ENCODE results near the gene ANKRD65. TPM values are rescaled to one million over a fixed set of nuclear protein-coding genes. Genes with fewer than 3 reads are reported as not detected.
"Not testable (repeated sequence)": the region's sequence is repeated elsewhere in the genome, so short reads cannot be mapped to it uniquely, and the experiment has no call there.

The ANKRD65 gene
- total and polyA plus RNA-seq, 4 donors, result 13.5 to 54.2 (median 31.9) TPM

GRCh38 chr1:1451696-1452364 is 30.8 kb upstream of the ANKRD65 start:
- Histone ChIP-seq H3K36me3 (ENCODE audit: control insufficient read depth in 4 of 4, insufficient read depth in 4 of 4, low read length in 4 of 4) (no peaks in the 10 kb centered on the region), H3K9me3 (ENCODE audit: control insufficient read depth in 4 of 4, insufficient read depth in 3 of 4, low read length in 3 of 4) (no peaks in the 10 kb centered on the region), H3K9ac (ENCODE audit: insufficient read depth in 1 of 2, low read length in 2 of 2) (no peak overlapping the region), H3K27me3 (ENCODE audit: control insufficient read depth in 3 of 3, insufficient read depth in 3 of 3, low read length in 2 of 3) (no peaks in the 10 kb centered on the region), H3K27ac (ENCODE audit: low read depth in 1 of 2, low read length in 1 of 2) (no peak overlapping the region), H3K4me3 (no peak overlapping the region), H3K4me1 (ENCODE audit: control insufficient read depth in 5 of 5, insufficient read depth in 5 of 5, low read length in 5 of 5) (peaks cover 0 to 1% (median 0%) of the 10 kb centered on the region in 5 donors)
- WGBS, 2 donors, result 91 to 94% methylated on average over 26 of the region's 26 CpGs
- no peak for DNase-seq
- TF ChIP-seq CTCF (IDR thresholded peaks at IDR 0.05; ENCODE audit: control extremely low read depth, extremely low read depth), result no peak
- no peak for ATAC-seq (ENCODE audit: insufficient read depth, low FRiP score)

GRCh38 chr1:1450616-1451015 is 29.5 kb upstream of the ANKRD65 start:
- not testable (repeated sequence) for DNase-seq; ATAC-seq (ENCODE audit: insufficient read depth, low FRiP score)
- 79 to 88% methylated on average over 22 of the region's 22 CpGs for WGBS, 2 donors

GRCh38 chr1:1449099-1449739 is 28.1 kb upstream of the ANKRD65 start, which contains the start of gene ATAD3C:
ATAD3C (plus strand) TSS chr1:1449689; CDS start chr1:1450684, 995 bp downstream.
- Histone ChIP-seq H3K27ac (ENCODE audit: low read depth in 1 of 2, low read length in 1 of 2) (no peak within 1 kb of the TSS), H3K36me3 (ENCODE audit: control insufficient read depth in 4 of 4, insufficient read depth in 4 of 4, low read length in 4 of 4) (no peaks in the 10 kb centered on the region), H3K4me1 (ENCODE audit: control insufficient read depth in 5 of 5, insufficient read depth in 5 of 5, low read length in 5 of 5) (no peaks in the 10 kb centered on the region), H3K27me3 (ENCODE audit: control insufficient read depth in 3 of 3, insufficient read depth in 3 of 3, low read length in 2 of 3) (no peaks in the 10 kb centered on the region), H3K9me3 (ENCODE audit: control insufficient read depth in 4 of 4, insufficient read depth in 3 of 4, low read length in 3 of 4) (no peaks in the 10 kb centered on the region), H3K4me3 (no peak within 1 kb of the TSS), H3K9ac (ENCODE audit: insufficient read depth in 1 of 2, low read length in 2 of 2) (no peak within 1 kb of the TSS)
- ATAC-seq (ENCODE audit: insufficient read depth, low FRiP score) (no peak), DNase-seq (no peak)
- WGBS, 2 donors, result 80 to 84% methylated on average over 6 of the region's 6 CpGs
- TF ChIP-seq CTCF (IDR thresholded peaks at IDR 0.05; ENCODE audit: control extremely low read depth, extremely low read depth), result no peak

More at GRCh38 chr1:1450616-1451015, 29.5 kb upstream of the ANKRD65 start:
- not testable (repeated sequence) for H3K27ac ChIP-seq (ENCODE audit: low read depth in 1 of 2, low read length in 1 of 2); H3K9me3 ChIP-seq (ENCODE audit: control insufficient read depth in 4 of 4, insufficient read depth in 3 of 4, low read length in 3 of 4); H3K4me3 ChIP-seq; H3K4me1 ChIP-seq (ENCODE audit: control insufficient read depth in 5 of 5, insufficient read depth in 5 of 5, low read length in 5 of 5); H3K36me3 ChIP-seq (ENCODE audit: control insufficient read depth in 4 of 4, insufficient read depth in 4 of 4, low read length in 4 of 4); H3K27me3 ChIP-seq (ENCODE audit: control insufficient read depth in 3 of 3, insufficient read depth in 3 of 3, low read length in 2 of 3); H3K9ac ChIP-seq (ENCODE audit: insufficient read depth in 1 of 2, low read length in 2 of 2)

- not testable (repeated sequence) for ATAC-seq (ENCODE audit: insufficient read depth, low FRiP score)
These were observed 25.6 kb upstream of the ANKRD65 start for GRCh38 chr1:1446631-1447030.

More at GRCh38 chr1:1446631-1447030, 25.6 kb upstream of the ANKRD65 start:
- H3K4me1 ChIP-seq (ENCODE audit: control insufficient read depth in 5 of 5, insufficient read depth in 5 of 5, low read length in 5 of 5); H3K9me3 ChIP-seq (ENCODE audit: control insufficient read depth in 4 of 4, insufficient read depth in 3 of 4, low read length in 3 of 4); H3K27me3 ChIP-seq (ENCODE audit: control insufficient read depth in 3 of 3, insufficient read depth in 3 of 3, low read length in 2 of 3); H3K9ac ChIP-seq (ENCODE audit: insufficient read depth in 1 of 2, low read length in 2 of 2); H3K36me3 ChIP-seq (ENCODE audit: control insufficient read depth in 4 of 4, insufficient read depth in 4 of 4, low read length in 4 of 4); H3K4me3 ChIP-seq; H3K27ac ChIP-seq (ENCODE audit: low read depth in 1 of 2, low read length in 1 of 2); DNase-seq: not testable (repeated sequence)
- WGBS, 2 donors, result 93 to 95% methylated on average over 18 to 19 of the region's 19 CpGs
